ENCODE data around the gene ELP6. TPM values are rescaled to one million over a fixed set of nuclear protein-coding genes. Genes with fewer than 3 reads are reported as not detected.

Gene ELP6
- total and polyA plus RNA-seq, 9 of the 15 experiments (the other 6 are each of a cell fraction or from before 2014, with no cell fraction given): 76.9 to 198 (median 83.3) TPM

DNA sequence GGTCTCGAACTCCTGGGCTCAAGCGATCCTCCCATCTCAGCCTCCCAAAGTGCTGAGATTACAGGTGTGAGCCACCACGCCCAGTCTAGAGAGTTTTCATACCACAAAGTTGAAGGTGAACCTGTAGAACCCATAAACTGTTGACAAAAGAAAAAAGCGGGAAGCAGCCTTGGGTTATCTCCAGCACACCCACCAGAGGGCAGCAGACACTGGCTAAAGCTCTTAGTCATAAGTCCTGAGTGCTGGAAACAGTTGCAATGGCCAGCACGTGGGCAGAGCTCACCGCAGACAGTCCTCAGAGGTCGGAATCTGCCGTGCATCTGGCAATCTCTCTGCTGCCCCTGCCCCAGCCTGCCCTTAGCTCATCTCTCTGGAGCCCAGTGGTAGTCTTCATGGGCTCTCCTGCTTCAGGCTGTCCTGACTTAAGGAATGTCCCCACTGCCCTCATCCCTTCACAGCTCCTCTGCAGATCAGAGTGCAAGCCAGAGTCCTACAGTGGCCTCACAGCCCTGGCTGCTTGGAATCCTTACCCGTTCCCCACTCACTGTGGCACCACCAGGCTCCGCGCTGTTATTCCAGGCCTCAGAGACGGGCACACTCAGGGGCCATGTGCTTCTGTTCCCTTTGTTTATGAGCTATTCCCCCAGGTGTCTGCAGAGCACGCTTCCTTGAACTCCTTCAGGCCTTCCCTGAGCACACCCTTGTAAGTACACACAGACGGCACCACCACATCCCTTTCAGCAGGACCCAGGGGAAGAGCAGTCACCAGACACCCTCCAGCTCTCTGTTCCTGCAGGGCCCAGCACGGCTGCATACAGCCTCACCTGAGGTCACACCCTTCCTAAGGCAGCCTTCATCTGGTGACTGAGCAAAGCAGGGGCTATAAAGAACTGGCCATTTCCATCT lies 8.8 kb upstream of the ELP6 start (continued):
- TF ChIP-seq, protein P1, sequence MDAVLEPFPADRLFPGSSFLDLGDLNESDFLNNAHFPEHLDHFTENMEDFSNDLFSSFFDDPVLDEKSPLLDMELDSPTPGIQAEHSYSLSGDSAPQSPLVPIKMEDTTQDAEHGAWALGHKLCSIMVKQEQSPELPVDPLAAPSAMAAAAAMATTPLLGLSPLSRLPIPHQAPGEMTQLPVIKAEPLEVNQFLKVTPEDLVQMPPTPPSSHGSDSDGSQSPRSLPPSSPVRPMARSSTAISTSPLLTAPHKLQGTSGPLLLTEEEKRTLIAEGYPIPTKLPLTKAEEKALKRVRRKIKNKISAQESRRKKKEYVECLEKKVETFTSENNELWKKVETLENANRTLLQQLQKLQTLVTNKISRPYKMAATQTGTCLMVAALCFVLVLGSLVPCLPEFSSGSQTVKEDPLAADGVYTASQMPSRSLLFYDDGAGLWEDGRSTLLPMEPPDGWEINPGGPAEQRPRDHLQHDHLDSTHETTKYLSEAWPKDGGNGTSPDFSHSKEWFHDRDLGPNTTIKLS (IDR thresholded peaks at IDR 0.05; ENCODE audit: borderline replicate concordance, low read depth): peak; percentile 78
- 0 out of 2 replicates have a peak, but pooled peaks have one; percentile 23 for TF ChIP-seq PML (IDR thresholded peaks at IDR 0.05; ENCODE audit: low read length)
- TF ChIP-seq E2F4 (CRISPR knock-in tag; IDR thresholded peaks at IDR 0.05; ENCODE audit: low read depth): 0 out of 2 replicates have a peak, but pooled peaks have one; percentile 68
- TF ChIP-seq KLF10 (CRISPR knock-in tag; IDR thresholded peaks at IDR 0.05): no peak
- peak; percentile 61 for TF ChIP-seq GABPB1 (CRISPR knock-in tag; IDR thresholded peaks at IDR 0.05)
- peak; percentile 80; the same call in 1 of the 2 replicates for TF ChIP-seq TFAP4 (CRISPR knock-in tag; IDR thresholded peaks at IDR 0.05; ENCODE audit: borderline replicate concordance)
- TF ChIP-seq, protein P2, sequence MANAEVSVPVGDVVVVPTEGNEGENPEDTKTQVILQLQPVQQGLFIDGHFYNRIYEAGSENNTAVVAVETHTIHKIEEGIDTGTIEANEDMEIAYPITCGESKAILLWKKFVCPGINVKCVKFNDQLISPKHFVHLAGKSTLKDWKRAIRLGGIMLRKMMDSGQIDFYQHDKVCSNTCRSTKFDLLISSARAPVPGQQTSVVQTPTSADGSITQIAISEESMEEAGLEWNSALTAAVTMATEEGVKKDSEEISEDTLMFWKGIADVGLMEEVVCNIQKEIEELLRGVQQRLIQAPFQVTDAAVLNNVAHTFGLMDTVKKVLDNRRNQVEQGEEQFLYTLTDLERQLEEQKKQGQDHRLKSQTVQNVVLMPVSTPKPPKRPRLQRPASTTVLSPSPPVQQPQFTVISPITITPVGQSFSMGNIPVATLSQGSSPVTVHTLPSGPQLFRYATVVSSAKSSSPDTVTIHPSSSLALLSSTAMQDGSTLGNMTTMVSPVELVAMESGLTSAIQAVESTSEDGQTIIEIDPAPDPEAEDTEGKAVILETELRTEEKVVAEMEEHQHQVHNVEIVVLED (CRISPR knock-in tag; IDR thresholded peaks at IDR 0.05): no peak
- TF ChIP-seq SRSF3 (IDR thresholded peaks at IDR 0.05; ENCODE audit: insufficient read depth, low read length): no peak
- TF ChIP-seq ZNF717 (CRISPR knock-in tag; IDR thresholded peaks at IDR 0.05): no peak
- 0 out of 2 replicates have a peak, but pooled peaks have one; percentile 21 for TF ChIP-seq ZNF431 (CRISPR knock-in tag; IDR thresholded peaks at IDR 0.05)
- peak; percentile 77; the same call in 1 of the 2 replicates for TF ChIP-seq CBX1 (IDR thresholded peaks at IDR 0.05; ENCODE audit: low read depth)
- TF ChIP-seq ZNF444 (CRISPR knock-in tag; IDR thresholded peaks at IDR 0.05): no peak
- TF ChIP-seq TAF1 (IDR thresholded peaks at IDR 0.05; ENCODE audit: control insufficient read depth, extremely low read depth, insufficient read depth, low read length, severe bottlenecking): peak; percentile 41
- TF ChIP-seq POLR3A (IDR thresholded peaks at IDR 0.05; ENCODE audit: borderline replicate concordance, extremely low read depth, insufficient read depth, insufficient read length): no peak
- no peak for TF ChIP-seq COPS2 (conservative IDR thresholded peaks at IDR 0.05)
- TF ChIP-seq BCOR (IDR thresholded peaks at IDR 0.05): peak; percentile 34; the same call in 1 of the 2 replicates
- no peak for TF ChIP-seq ZNF589 (CRISPR knock-in tag; IDR thresholded peaks at IDR 0.05; ENCODE audit: low read depth)
- TF ChIP-seq NFATC3 (IDR thresholded peaks at IDR 0.05): 0 out of 2 replicates have a peak, but pooled peaks have one; percentile 68
- no peak for TF ChIP-seq ZBTB9 (CRISPR knock-in tag; IDR thresholded peaks at IDR 0.05)
